NOMO-1 treated with DMSO at 0.1 percent for 48 hours (cell line): ENCODE results near the gene ABLIM1.

Experiments used
- DNase-seq: peaks from one replicate; lab custom pipeline; 2025; ENCODE audit not compliant: unreplicated experiment; lab: John Stamatoyannopoulos, UW

ABLIM1 gene

DNA sequence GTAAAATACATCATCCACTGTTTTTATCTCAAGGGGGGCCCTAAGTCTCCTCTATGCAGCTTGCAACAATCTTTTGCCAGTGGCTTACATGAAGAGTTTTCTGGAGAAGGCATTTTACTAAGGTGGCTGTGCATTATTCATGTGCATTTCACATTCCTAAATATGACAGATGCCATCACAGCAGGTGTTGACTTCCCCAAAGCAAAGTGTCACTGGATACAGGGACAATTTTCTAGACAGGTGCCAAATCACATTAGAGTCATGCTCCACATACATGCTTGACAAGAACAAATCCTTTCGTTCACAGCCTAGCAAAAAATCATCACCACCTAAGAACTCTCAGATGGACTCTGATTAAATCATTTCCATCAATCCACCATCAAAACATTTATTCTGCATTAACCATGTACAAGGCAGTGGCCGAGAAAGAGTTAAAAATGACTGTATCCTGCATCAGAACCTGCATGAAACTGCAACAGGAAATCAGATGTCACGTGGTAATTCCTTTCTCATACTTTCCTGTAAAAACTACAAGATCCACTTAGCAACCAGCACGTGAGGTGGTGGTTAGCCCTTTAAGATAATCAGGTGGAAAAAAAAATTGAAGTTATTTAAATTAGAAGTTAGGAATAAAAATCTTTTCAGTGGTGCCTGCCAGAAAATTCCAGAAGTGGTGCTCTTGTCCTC is 165.6 kb downstream of the ABLIM1 start:
- no peak for DNase-seq

DNA sequence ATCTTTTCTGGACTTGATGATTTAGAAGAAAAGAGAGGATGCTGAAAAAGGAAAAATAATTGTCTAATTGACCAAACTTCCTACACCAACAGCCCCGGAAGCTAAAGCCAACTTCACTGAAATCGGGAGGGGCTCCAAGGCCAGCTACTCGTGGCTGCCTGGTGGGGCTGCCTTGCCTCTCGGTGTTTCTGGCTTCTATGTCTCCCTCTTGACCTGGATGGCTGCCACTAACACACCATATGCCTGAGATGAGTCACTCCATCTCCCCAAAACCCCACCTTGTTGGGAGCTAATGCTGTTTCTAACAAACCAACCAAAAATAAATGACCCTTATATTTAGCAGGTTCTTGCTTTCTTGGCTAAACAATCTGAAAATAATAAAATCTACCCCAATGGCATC is 166.1 kb downstream of the ABLIM1 start:
- no peak for DNase-seq

DNA sequence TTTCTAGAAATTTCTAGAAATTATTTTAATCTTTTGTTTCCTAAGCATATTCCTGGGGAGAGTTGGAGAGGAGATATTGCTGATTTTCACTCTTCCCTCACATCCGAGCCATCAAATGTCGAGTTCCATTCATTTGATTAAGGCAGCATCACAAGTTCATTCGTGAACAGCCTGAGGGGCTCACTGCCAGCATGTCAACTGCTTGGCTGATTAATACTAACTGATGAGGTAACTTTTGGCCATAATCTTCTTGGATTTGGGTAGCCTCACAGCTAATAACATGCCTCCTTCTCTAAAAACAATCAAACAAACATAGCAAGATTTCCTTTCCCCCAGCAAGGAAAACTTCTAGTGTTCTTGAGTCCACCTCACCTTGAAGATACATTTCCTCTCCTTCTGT is 166.7 kb downstream of the ABLIM1 start:
- DNase-seq = no peak

- no peak for DNase-seq
Measured at GRCh38 chr10:114489521-114490310, 168.4 kb downstream of the ABLIM1 start.

- DNase-seq = no peak
Measured at GRCh38 chr10:114487815-114488536, 170.1 kb downstream of the ABLIM1 start.

GRCh38 chr10:114486938-114487814 is 170.9 kb downstream of the ABLIM1 start:
- no peak for DNase-seq

DNA sequence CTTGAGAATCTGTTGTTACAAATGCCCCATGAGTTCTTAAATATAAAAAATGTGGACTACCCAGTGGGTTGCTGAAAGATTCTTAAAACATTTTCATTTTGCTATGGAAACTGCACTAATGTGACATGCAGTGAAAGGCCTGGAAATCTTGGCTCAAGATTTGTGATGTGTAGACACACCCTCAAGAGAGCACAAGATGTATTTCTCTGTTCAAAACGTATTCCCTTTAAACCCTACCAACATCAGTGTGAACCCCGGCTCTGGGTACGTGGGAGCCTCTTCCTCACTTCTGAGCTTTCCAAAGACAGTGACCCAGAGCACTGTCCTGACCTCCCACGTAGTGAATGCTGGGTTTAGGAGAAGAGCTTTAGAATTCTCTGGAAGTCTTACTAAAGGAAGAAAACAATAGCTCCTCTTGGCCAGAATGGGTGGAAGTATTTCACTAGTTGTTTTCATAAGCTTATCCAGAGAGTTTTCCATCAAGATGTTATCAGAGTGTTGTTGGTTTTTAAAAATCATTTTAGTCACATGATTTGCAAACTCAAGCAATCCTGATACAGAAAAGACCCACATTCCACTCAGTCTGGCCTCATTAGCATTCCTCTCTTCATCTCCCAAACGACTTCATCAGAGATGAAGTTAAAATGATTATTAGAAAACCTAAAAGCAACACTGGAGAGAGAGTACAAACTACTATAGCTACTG is 172.2 kb downstream of the ABLIM1 start:
- DNase-seq = no peak

- no peak for DNase-seq
Measured at GRCh38 chr10:114483575-114483974, 174.5 kb downstream of the ABLIM1 start.

DNA sequence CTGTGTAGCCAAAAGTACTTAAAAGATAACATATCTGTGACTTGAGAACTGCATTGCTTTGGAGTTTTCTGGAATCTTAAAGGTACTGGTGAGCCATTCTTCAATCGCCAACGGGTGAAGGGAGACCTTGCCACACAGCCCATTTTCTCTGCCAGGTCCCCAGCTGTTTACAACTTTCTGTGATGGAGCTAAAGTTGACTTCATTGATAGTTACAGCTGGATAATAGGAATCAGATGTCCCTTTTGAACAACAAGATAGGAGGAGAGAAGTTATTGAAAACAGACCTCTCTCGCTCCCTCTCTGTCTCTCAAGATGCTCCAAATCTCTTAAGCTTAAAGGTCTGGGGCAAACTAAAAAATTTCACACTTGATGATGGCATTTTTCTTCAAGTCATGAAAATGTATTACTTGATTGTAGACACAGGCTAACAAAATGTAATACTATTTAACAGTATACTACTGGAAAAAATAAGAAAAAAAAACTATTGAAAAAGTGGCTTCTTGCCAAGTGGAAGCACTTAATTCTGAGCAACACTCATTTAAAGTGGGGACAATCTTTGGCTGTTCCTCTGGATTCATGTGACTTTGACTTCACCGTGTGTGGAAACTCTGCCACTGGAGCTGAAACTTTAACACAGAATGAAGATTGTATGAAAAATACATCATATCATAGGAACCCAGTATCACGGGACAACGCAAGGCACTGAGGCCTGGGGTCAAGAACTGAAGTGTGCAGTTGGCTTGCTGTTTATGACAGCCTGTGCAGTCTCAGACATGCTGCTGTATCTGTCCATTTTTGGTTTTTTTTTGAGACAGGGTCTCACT is 175.4 kb downstream of the ABLIM1 start:
- no peak for DNase-seq

DNA sequence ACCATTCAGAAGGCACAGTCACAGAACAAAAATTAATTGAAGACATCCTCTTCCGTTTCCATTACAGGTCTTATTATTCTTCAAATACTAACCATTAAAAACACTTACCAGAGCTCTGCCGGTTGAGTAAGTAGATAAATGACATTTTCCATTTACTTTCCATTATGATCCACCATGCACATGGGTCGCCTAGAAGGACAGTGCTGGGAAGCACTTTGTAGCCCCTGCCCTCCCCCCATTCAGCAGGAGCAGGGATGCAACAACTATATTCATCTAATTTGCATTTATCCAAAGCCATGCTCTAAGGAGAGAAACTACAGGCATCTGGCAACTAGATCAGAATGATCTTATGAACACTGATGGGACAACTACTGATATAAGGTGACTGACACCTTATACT is 177.0 kb downstream of the ABLIM1 start:
- DNase-seq = no peak

DNA sequence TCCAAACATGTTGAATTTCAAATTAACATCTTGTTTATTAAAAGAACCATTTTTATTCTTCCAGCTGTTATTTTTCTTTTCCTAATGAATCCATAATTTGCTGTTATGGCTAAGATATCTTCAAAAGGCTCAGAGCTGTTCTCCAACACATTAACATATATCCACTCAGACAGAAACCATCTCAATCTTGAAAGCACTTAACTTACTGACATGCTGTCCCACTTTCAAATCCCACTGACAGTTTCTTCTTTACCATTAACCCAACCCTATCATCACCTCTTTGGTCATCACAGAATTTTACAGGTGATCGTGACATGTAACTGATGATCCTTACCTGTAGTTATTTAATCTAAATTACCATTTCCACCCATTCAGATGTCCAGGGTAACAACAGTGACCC is 178.2 kb downstream of the ABLIM1 start:
- no peak for DNase-seq

DNA sequence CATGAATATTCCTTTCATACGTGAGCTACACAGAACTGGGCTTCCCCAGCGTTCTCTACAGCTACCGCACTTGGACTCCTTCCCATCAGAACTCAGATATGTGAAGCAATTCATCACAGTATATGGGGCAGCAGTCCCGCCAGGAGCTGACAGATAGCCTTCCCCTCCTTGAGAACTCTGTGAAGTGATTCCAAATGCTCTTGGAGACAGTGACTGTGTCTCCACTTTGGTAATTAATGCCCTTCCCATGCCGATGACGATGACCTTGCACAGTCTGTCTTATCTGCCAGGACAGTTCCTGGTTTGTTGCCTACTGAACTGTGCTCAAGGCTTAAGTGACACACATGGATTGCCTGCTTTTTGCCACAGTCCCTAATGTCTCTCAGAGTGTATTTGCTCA is 178.8 kb downstream of the ABLIM1 start:
- no peak for DNase-seq

DNA sequence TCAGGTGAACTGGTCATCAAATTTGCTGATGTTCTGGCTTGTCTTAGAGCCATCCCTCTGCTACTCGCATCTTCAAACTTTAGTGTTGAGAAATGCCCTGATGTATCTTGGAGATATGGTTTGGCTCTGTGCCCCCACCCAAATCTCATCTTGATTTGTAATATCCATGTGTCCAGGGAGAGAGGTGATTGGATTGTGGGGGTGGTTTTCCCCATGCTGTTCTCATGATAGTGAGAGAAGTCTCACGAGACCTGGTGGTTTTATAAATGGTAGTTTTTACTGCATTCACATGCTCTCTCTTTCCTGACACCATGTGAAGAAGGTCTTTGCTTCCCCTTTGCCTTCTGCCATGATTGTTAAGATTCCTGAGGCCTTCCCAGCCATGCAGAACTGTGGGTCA is 179.8 kb downstream of the ABLIM1 start:
- DNase-seq = no peak

DNA sequence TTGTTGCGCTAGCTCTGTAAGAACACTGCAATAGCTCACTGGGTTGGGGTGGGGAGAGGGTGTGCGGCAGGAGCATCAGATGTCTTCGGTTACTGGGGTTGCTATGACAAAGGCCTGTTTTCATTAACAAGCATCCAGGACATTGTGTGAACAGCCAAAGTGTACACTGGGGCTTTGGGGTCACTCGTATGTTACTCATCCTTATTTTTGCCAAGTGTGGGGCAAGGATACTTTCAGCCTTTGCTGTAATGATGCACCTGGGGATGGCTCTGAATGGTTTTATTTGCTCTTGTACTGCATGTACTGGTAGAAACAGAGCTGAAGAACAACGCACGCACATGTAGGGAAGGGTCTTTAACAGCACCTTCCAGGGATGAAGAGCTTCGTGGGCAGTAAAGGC is 180.8 kb downstream of the ABLIM1 start:
- no peak for DNase-seq

GRCh38 chr10:114474989-114475388 is 183.1 kb downstream of the ABLIM1 start:
- no peak for DNase-seq

DNA sequence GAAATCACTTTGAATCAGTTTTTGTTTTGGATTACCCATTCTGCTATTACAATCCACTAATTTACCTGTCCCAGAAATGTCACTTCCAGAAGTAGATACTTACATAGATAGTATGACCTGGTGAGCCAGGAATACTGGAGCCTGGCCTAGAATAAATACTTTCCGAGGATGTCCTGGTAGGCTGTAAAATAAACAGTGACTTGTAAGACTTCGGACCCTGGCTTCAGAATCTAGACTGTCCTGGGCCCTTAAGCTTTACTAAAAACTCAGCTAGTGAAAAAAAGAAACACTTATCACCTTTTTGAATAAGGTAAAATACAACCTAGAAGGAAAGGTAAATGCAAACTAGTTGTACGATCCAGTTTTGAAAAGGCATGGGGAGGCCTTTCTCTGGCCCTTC is 184.3 kb downstream of the ABLIM1 start:
- DNase-seq = no peak

DNA sequence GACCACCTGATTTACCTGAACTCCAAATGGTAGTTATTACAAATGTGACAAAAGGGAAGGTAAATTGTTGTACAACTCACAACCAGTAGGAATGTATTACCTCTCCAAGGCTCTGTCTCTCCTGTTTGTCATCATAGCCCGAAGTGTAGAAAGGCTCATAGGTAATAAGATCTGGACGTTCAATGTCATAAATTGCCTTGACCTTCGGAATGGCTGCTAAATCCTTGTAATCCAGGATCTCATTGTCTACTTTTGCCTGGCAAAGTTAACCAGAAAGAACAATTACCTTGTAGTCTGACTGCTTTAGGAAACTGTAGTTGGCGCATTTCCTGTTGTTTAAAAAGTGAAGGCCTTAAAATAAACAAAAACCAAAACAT is 185.2 kb downstream of the ABLIM1 start:
- no peak for DNase-seq

DNA sequence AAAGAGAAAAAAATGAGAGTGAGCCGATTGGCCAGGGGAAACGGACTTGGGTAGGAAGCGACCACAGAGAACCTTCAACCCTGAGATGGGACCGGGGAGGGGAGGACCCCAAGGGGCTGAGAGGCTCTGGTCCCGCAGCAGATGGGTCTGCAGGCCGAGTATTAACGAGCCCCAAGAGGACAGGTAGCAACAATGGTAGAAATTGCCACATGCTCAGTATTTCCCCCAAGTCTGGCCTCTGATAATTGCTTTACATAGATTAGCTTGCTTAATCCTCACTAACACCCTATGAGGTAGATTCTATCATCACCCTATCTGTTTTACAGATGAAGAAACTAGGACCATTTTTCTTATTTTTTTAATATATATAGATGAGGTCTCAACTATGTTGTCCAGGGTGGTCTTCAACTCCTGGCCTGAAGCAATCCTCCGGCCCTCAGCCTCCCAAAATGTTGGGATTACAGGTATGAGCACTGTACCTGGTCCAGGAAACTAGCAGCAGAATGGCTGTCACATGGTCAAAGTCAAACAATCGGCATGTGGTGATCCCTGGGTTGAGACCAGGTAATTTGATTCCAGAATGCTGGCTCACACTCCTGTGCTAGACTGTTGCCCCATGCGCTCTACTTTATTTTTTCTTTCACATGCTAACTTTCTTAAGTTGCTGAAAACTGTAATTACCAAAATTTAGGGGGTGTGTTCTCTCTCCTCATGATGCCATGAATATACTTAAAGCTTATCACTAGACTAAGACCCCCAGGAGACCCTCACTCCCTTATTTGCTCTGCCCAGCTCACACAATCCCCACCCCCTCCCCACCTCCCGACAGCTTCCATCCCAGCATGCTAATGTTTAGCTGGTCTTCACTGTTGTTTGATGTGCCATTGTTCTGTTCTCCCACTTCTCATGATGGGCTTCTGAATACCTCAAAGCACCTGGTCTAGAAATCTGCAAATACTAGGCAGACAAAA is 185.9 kb downstream of the ABLIM1 start:
- no peak for DNase-seq
